Esophagus muscularis mucosa (tissue), 4 donors: ENCODE measurements around the gene OLFM4. TPM values are rescaled to one million over a fixed set of nuclear protein-coding genes. Genes with fewer than 3 reads are reported as not detected.
"Not testable (repeated sequence)": the region's sequence is repeated elsewhere in the genome, so short reads cannot be mapped to it uniquely, and the experiment has no call there.

Experiments used
- DNase-seq: peaks from one replicate; pipeline ENCODE4 v3.0.0-alpha.2; 2017; ENCODE audit errors: extremely low spot score
- H3K27ac ChIP-seq, 4 donors: fragments of 200-600 bp; sonication (generic); replicated peaks in 1 of 4; 1 replicate in 3 of 4; 2 replicates in 1 of 4; pipeline ENCODE4 v1.5.1; 2016 to 2019; ENCODE audit warnings: mild to moderate bottlenecking in 1 of 4
- H3K27me3 ChIP-seq, 4 donors: fragments of 200-600 bp; sonication (generic); one replicate each; pipeline versions ENCODE4 v1.5.1 to v1.6.0; 2016 to 2019
- H3K36me3 ChIP-seq, 4 donors: fragments of 200-600 bp; sonication (generic); one replicate each; pipeline ENCODE4 v1.5.1; 2016 to 2019
- H3K4me1 ChIP-seq, 4 donors: fragments of 200-600 bp; sonication (generic); one replicate each; pipeline ENCODE4 v1.5.1; 2016 to 2019
- H3K4me3 ChIP-seq, 4 donors: fragments of 200-600 bp; sonication (generic); 1 replicate in 2 of 4; 2 replicates in 2 of 4; pipeline ENCODE4 v1.5.1; 2016 to 2019; ENCODE audit warnings: mild to moderate bottlenecking in 4 of 4, moderate library complexity in 1 of 4
- H3K9me3 ChIP-seq, 4 donors: fragments of 200-600 bp; sonication (generic); 1 replicate in 3 of 4; 2 replicates in 1 of 4; pipeline ENCODE4 v1.5.1; 2016 to 2019
- EP300 ChIP-seq: sonication (generic); formaldehyde crosslinking; IDR thresholded peaks from one replicate; pipeline ENCODE4 v1.6.1; 2017; ENCODE audit warnings: antibody characterized with exemption
- POLR2A ChIP-seq: fragments of 450-650 bp; IDR thresholded peaks from one replicate; pipeline ENCODE4 v1.6.1; 2017; ENCODE audit warnings: antibody characterized with exemption, moderate library complexity, mild to moderate bottlenecking, low read depth
- POLR2AphosphoS5 ChIP-seq, 2 donors: sonication (generic); formaldehyde crosslinking; IDR thresholded peaks; one replicate each; pipeline ENCODE4 v1.6.1; 2017; ENCODE audit warnings: antibody characterized with exemption in 2 of 2
- WGBS: methylation state at CpG from one replicate; pipeline ENCODE4 v1.1.5; 2018; 5-methylcytosine and 5-hydroxymethylcytosine counted together
- intact Hi-C: fragments of 100-400 bp; cut with DNase I; formaldehyde crosslinking; loops from one replicate; pipeline ENCODE4 v1.15.1; 2023
- total RNA-seq, 4 donors: library from RNA; depleted of rRNA; stranded (reverse); fragments of >200 nt; gene quantifications; one replicate each; pipeline versions ENCODE4 v1.1.0 to v1.2.1, GENCODE V29; 2016
- TF ChIP-seq, protein P1 (sequence below), 3 experiments: fragments of 200-600 bp in 2 of 3; fragments of 450-650 bp in 1 of 3; sonication (generic) in 2 of 3; IDR thresholded peaks; one replicate each; pipeline ENCODE4 v1.5.1; 2017 to 2019; ENCODE audit warnings: antibody characterized with exemption in 3 of 3, mild to moderate bottlenecking in 2 of 3, moderate library complexity in 1 of 3

Gene OLFM4
- total RNA-seq, 4 donors from 2014 or later: under 0.01 to 0.66 (median 0.13) TPM; not detected in 1

DNA sequence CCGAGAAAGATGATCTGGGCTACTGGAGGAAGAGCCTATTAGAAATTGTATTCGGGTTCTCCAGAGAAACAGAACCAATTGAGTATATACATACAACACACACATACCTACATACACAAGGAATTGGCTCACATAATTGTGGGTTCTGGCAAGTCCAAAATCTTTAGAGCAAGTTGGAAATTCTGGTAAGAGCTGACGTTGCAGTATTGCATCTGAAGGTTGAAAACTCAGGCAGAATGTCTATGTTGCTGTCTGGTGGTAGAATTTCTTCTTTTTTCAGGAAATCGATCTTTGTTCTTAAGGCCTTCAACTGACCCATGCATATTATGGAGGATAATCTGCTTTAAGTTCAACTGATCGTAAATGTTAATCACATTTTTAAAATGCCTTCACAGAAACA is 15.5 kb upstream of the OLFM4 start:
- Histone ChIP-seq H3K9me3 (no peaks in the 10 kb centered on the region), H3K4me3 (no peak overlapping the region), H3K27me3 (no peaks in the 10 kb centered on the region), H3K4me1 (no peaks in the 10 kb centered on the region), H3K36me3 (no peaks in the 10 kb centered on the region), H3K27ac (no peak overlapping the region)
- no peak for TF ChIP-seq POLR2AphosphoS5 (IDR thresholded peaks at IDR 0.05)
- TF ChIP-seq POLR2A: no peak
- TF ChIP-seq, protein P1, sequence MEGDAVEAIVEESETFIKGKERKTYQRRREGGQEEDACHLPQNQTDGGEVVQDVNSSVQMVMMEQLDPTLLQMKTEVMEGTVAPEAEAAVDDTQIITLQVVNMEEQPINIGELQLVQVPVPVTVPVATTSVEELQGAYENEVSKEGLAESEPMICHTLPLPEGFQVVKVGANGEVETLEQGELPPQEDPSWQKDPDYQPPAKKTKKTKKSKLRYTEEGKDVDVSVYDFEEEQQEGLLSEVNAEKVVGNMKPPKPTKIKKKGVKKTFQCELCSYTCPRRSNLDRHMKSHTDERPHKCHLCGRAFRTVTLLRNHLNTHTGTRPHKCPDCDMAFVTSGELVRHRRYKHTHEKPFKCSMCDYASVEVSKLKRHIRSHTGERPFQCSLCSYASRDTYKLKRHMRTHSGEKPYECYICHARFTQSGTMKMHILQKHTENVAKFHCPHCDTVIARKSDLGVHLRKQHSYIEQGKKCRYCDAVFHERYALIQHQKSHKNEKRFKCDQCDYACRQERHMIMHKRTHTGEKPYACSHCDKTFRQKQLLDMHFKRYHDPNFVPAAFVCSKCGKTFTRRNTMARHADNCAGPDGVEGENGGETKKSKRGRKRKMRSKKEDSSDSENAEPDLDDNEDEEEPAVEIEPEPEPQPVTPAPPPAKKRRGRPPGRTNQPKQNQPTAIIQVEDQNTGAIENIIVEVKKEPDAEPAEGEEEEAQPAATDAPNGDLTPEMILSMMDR (IDR thresholded peaks at IDR 0.05): no peak
- TF ChIP-seq EP300: no peak
- DNase-seq: no peak
- 81% methylated on average over 5 of the region's 5 CpGs for WGBS
- intact Hi-C loops: no loop called here

GRCh38 chr13:53014018-53014417 is 14.6 kb upstream of the OLFM4 start:
- H3K36me3 ChIP-seq, H3K4me3 ChIP-seq, intact Hi-C loops, DNase-seq, H3K9me3 ChIP-seq, H3K27me3 ChIP-seq, H3K4me1 ChIP-seq, H3K27ac ChIP-seq: not testable (repeated sequence)
- WGBS: 84% methylated on average over 3 of the region's 3 CpGs

GRCh38 chr13:53014495-53015443 is 13.8 kb upstream of the OLFM4 start:
- Histone ChIP-seq H3K27me3 (no peaks in the 10 kb centered on the region), H3K4me3 (no peak overlapping the region), H3K27ac (no peak overlapping the region), H3K4me1 (no peaks in the 10 kb centered on the region), H3K9me3 (no peaks in the 10 kb centered on the region), H3K36me3 (no peaks in the 10 kb centered on the region)
- no peak for DNase-seq
- TF ChIP-seq, protein P1 (IDR thresholded peaks at IDR 0.05): no peak
- TF ChIP-seq POLR2AphosphoS5 (IDR thresholded peaks at IDR 0.05): no peak
- no peak for TF ChIP-seq POLR2A
- TF ChIP-seq EP300: no peak
- intact Hi-C loops: no loop called here
- WGBS: 85% methylated on average over 8 of the region's 8 CpGs

DNA sequence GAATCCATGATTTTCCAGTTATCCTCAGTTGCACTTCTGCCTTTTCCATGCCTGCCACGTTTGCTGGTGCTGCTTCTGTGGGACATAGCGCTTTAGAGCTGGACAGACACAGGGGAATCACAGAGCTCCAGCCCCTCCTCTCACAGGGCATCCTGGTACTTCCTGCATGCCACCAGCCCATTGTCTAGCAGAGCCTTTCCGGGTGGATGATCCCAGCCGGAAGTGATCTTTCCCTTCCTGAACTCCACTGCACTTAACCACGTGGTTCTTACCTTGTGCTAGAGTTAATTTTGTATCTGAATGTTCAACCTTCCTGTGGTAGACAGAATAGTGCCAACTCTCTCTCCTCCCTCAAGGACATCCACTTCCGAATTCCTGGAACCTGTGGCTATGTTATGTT is 12.6 kb upstream of the OLFM4 start:
- H3K4me1 ChIP-seq: no peaks in the 10 kb centered on the region
- no peaks in the 10 kb centered on the region for H3K36me3 ChIP-seq
- no peak overlapping the region for H3K4me3 ChIP-seq
- intact Hi-C loops: no loop called here
- WGBS: 86% methylated on average over 5 of the region's 6 CpGs
- DNase-seq: no peak
- TF ChIP-seq POLR2A (no peak), POLR2AphosphoS5 (IDR thresholded peaks at IDR 0.05) (no peak), EP300 (no peak)
- TF ChIP-seq, protein P1 (IDR thresholded peaks at IDR 0.05): no peak
- no peaks in the 10 kb centered on the region for H3K27me3 ChIP-seq
- H3K27ac ChIP-seq: no peak overlapping the region
- H3K9me3 ChIP-seq: no peaks in the 10 kb centered on the region

DNA sequence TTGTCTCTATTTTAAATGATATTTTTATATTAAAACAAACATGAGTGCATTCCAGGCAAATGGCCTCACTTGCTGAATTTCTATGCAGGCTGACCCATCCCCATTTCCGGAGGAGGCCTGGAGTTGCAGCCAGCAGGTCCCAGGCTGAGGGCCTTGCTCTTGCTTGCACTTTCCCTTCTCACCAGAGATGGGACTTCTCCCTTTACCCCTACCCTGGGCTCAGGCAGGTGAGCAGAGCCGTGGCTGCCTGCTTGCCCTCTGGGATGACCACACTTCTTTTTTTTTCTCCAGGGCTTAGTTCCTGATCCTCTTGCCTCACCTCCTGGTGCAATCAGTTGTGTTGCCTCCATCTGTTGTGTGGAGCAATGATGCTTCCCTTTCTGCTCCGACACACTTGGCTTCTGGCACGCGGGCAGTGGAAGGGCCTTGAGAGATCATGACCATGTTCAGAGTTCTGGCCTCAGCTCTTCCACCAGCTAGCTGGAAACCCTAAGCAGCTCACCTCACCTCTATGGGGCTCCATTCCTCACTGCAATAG is 11.1 kb upstream of the OLFM4 start:
- H3K27ac ChIP-seq: no peak overlapping the region
- WGBS: 81% methylated on average over 4 of the region's 5 CpGs
- H3K9me3 ChIP-seq: no peaks in the 10 kb centered on the region
- H3K4me3 ChIP-seq: no peak overlapping the region
- H3K27me3 ChIP-seq: no peaks in the 10 kb centered on the region
- intact Hi-C loops: no loop called here
- no peaks in the 10 kb centered on the region for H3K36me3 ChIP-seq
- no peaks in the 10 kb centered on the region for H3K4me1 ChIP-seq
- TF ChIP-seq, protein P1 (IDR thresholded peaks at IDR 0.05): no peak
- TF ChIP-seq POLR2A: no peak
- TF ChIP-seq POLR2AphosphoS5 (IDR thresholded peaks at IDR 0.05): no peak
- no peak for TF ChIP-seq EP300
- no peak for DNase-seq
